Upper lobe of right lung (tissue), 1 donor: Measurements from ENCODE around the gene ZNF692. TPM values are rescaled to one million over a fixed set of nuclear protein-coding genes. Genes with fewer than 3 reads are reported as not detected.

Source experiments
- ATAC-seq: fragments of 200-7000 bp; cut with Tn5 transposase; one replicate; pipeline ENCODE4 v1.9.1; 2020; ENCODE audit warnings: mild to moderate bottlenecking, moderate library complexity
- DNase-seq: peaks from one replicate; pipeline ENCODE4 v3.0.0-alpha.2; 2020
- H3K27ac ChIP-seq: fragments of 200-600 bp; one replicate; pipeline ENCODE4 v1.8.0; 2022
- H3K27me3 ChIP-seq: fragments of 200-600 bp; one replicate; pipeline ENCODE4 v1.8.0; 2022; ENCODE audit warnings: mild to moderate bottlenecking
- H3K36me3 ChIP-seq: fragments of 200-600 bp; one replicate; pipeline ENCODE4 v1.8.0; 2022
- H3K4me1 ChIP-seq: fragments of 200-600 bp; one replicate; pipeline ENCODE4 v1.8.0; 2022
- H3K4me3 ChIP-seq: fragments of 200-600 bp; one replicate; pipeline ENCODE4 v1.8.0; 2022; ENCODE audit warnings: mild to moderate bottlenecking
- H3K9me3 ChIP-seq: fragments of 200-600 bp; one replicate; pipeline ENCODE4 v1.8.0; 2022
- CTCF ChIP-seq: fragments of 200-600 bp; IDR thresholded peaks from one replicate; pipeline ENCODE4 v1.8.0; 2022; ENCODE audit warnings: antibody characterized with exemption
- intact Hi-C: fragments of 100-400 bp; cut with DNase I; formaldehyde crosslinking; loops from one replicate; pipeline ENCODE4 v1.11.0; 2022
- total RNA-seq: library from RNA; stranded (reverse); fragmentation: NEBNext Ultra II Directional; extraction: Animal tissue kit (Norgen Biotek cat#: 25700); gene quantifications from one replicate; pipeline ENCODE4 v1.2.1, GENCODE V29; 2021
- donor health status: DM: no; HTN: yes; CAD: no; lungs with severe emphysema.

ZNF692 gene
- total RNA-seq, 1 donor from 2014 or later: 38.1 TPM

DNA sequence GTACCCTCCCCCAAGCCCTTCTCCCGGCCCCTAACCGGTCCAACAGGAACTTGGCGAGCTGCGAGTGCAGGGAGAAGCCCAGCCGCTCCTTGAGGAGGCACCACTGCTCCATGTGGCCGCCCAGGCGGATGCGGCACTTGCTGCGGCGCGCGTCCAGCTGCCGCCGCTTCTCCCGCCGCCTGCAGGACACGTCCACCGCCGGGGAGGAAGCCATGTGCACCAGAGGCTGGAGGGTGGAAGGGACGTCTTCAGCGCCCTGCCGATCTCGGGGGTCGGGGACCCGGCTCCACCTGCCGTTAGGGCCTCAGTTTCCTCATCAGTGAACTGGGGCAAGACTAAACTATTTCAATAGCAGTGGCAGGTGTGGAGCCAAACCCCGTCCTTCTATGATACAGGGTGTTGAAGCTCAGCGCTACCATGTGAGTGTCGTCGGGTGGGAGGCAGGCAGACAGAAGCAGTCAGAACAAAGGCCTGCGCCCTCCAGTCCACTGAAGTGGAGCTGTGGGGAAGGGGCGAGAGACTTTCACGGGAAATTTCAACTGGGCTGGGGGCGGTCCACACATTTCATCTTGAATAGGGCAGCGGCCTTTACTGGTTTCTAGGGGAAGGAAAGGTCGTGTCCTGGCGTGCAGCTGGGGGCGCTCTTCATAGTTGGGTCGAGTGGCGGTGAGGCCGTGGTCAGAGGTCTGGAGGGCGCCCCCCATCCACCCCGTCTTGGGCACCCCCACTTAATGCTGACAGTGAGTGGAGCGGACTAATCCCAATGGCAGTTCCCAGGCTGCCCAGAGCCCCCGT, 592 bp downstream of the ZNF692 start:
- H3K27ac ChIP-seq: peak overlapping the region; percentile 82
- peak; percentile 49 for TF ChIP-seq CTCF
- peaks cover 19% of the 10 kb centered on the region for H3K4me1 ChIP-seq
- peak; percentile 68 for ATAC-seq
- H3K36me3 ChIP-seq: no peaks in the 10 kb centered on the region
- H3K4me3 ChIP-seq: peak overlapping the region; percentile 56
- intact Hi-C loops: no loop called here
- H3K27me3 ChIP-seq: no peaks in the 10 kb centered on the region
- DNase-seq: peak; percentile 90
- H3K9me3 ChIP-seq: no peaks in the 10 kb centered on the region

DNA sequence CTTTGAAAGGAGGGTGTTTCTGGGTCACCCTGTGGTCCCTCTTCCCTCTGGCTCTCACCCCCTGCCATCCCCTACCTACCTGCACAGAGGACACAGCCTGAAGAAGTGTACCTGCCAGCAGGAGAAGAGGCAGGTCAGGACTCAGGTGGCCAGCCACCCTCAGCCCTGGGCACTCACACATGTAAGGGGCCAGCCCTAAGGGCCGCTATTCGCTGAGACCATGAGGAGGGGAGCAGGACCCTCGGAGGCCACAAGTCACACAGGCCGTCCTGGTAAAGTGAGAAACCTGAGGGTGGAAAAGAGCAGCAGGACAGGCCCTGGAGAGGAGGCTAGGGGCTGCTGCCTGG, 1.2 kb downstream of the ZNF692 start:
- Histone ChIP-seq H3K4me3 (peak overlapping the region; percentile 56), H3K4me1 (peaks cover 18% of the 10 kb centered on the region), H3K9me3 (no peaks in the 10 kb centered on the region), H3K36me3 (no peaks in the 10 kb centered on the region), H3K27ac (peak overlapping the region; percentile 82), H3K27me3 (no peaks in the 10 kb centered on the region)
- TF ChIP-seq CTCF: no peak
- intact Hi-C loops: no loop called here
- no peak for DNase-seq
- no peak for ATAC-seq

DNA sequence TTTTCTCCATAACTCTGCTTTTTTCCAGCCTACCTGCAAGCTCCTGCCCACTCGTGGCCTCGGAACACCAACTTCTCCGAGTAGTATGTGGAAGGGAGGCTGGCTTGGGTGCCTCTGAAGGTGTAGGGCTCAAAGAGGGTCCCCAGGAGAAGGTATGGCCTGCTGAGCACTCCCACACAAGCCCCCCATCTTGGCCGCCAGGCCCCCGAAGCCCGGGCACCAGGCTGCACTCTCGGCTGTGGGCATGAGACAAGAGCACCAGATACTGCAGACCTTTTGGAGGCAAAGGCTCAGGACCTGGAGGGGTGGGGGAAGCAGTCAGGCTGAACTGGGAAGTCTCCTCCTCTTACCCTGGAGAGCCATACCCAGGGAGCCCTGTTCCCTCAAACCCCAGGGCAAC, 1.7 kb downstream of the ZNF692 start:
- H3K27ac ChIP-seq: no peak overlapping the region
- H3K4me3 ChIP-seq: no peak overlapping the region

GRCh38 chr1:248856176-248856575, 2.7 kb downstream of the ZNF692 start:
- ATAC-seq (no peak), DNase-seq (no peak)
- intact Hi-C loops: no loop called here
- Histone ChIP-seq H3K4me3 (no peak overlapping the region), H3K27ac (no peak overlapping the region), H3K36me3 (peaks cover under 1% of the 10 kb centered on the region), H3K9me3 (no peaks in the 10 kb centered on the region), H3K27me3 (no peaks in the 10 kb centered on the region), H3K4me1 (peaks cover 18% of the 10 kb centered on the region)
- TF ChIP-seq CTCF: no peak

More for the DNA sequence above, 1.7 kb downstream of the ZNF692 start:
- no peak for TF ChIP-seq CTCF
- Histone ChIP-seq H3K4me1 (peaks cover 18% of the 10 kb centered on the region), H3K36me3 (no peaks in the 10 kb centered on the region), H3K9me3 (no peaks in the 10 kb centered on the region), H3K27me3 (no peaks in the 10 kb centered on the region)
- ATAC-seq (no peak), DNase-seq (no peak)
- intact Hi-C loops: no loop called here

- no peaks in the 10 kb centered on the region for H3K9me3 ChIP-seq
- H3K36me3 ChIP-seq: peaks cover 6% of the 10 kb centered on the region
- H3K27me3 ChIP-seq: no peaks in the 10 kb centered on the region
- DNase-seq: no peak
- TF ChIP-seq CTCF: no peak
- peaks cover 18% of the 10 kb centered on the region for H3K4me1 ChIP-seq
- ATAC-seq: no peak
- H3K27ac ChIP-seq: no peak overlapping the region
- H3K4me3 ChIP-seq: no peak overlapping the region
- intact Hi-C loops: no loop called here
Measured at GRCh38 chr1:248855580-248855979, 3.3 kb downstream of the ZNF692 start.
